H1 (cell line): ENCODE data around the gene ITGB2. TPM values are rescaled to one million over a fixed set of nuclear protein-coding genes. Genes with fewer than 3 reads are reported as not detected.

ENCODE experiments used
- CTCF ChIA-PET: fragments of 300-600 bp; sonication (Branson Sonifier 250); formaldehyde crosslinking; loops from one replicate; lab custom pipeline; 2021; ENCODE audit not compliant: partially characterized antibody; lab: Charles Lee
- POLR2A ChIA-PET: fragments of 300-600 bp; sonication (Branson Sonifier 250); formaldehyde crosslinking; loops from one replicate; lab custom pipeline; 2021; ENCODE audit warnings: inconsistent platforms; ENCODE audit not compliant: partially characterized antibody; lab: Charles Lee
- DNase-seq, 2 experiments: peaks; one replicate each; pipeline versions ENCODE4 v3.0.0 to v3.0.0-alpha.2; 2010 to 2022; ENCODE audit warnings: low spot score in 2 of 2, low read depth in 1 of 2, mixed read lengths in 1 of 2
- FAIRE-seq: peaks from 2 replicates; lab custom pipeline; 2011; peaks lifted over from hg19 to GRCh38; lab: Jason Lieb, UNC
- H2AFZ ChIP-seq: 2 replicates; pipeline ENCODE4 v1.8.1; 2012; ENCODE audit warnings: low read length, inconsistent platforms
- H2AK5ac ChIP-seq: 2 replicates; pipeline ENCODE4 v1.6.1; 2013; ENCODE audit warnings: low read depth, low read length
- H2BK120ac ChIP-seq: replicated peaks from 2 replicates; pipeline ENCODE3; 2013; ENCODE audit warnings: low read depth, low read length, inconsistent platforms
- H2BK12ac ChIP-seq: 2 replicates; pipeline ENCODE4 v1.6.1; 2013; ENCODE audit warnings: low read depth, low read length
- H2BK15ac ChIP-seq: 2 replicates; pipeline ENCODE4 v1.6.1; 2013; ENCODE audit warnings: low read length
- H2BK20ac ChIP-seq: 2 replicates; pipeline ENCODE4 v1.6.1; 2013; ENCODE audit warnings: low read length
- H2BK5ac ChIP-seq: 2 replicates; pipeline ENCODE4 v1.6.1; 2013; ENCODE audit warnings: low read depth, low read length
- H3K14ac ChIP-seq: 2 replicates; pipeline ENCODE4 v1.6.1; 2013; ENCODE audit warnings: inconsistent platforms; ENCODE audit not compliant: insufficient read length
- H3K18ac ChIP-seq: 2 replicates; pipeline ENCODE4 v1.6.1; 2013; ENCODE audit warnings: low read length; ENCODE audit errors: extremely low read depth
- H3K23ac ChIP-seq: 2 replicates; pipeline ENCODE4 v1.6.1; 2013; ENCODE audit warnings: inconsistent platforms; ENCODE audit not compliant: insufficient read length
- H3K23me2 ChIP-seq: 2 replicates; pipeline ENCODE4 v1.6.1; 2013; ENCODE audit warnings: low read depth, low read length
- H3K27ac ChIP-seq: 2 replicates; pipeline ENCODE4 v1.6.1; 2011; ENCODE audit warnings: low read depth, low read length, inconsistent platforms
- H3K27me3 ChIP-seq, 4 experiments: replicated peaks in 1 of 4; 1 replicate in 1 of 4; 2 replicates in 3 of 4; pipeline versions ENCODE4 v1.6.1 to v1.8.1; 2011 to 2013; ENCODE audit warnings: low read length in 3 of 4, mild to moderate bottlenecking in 3 of 4, inconsistent platforms in 2 of 4, mixed read lengths in 2 of 4, moderate library complexity in 1 of 4; ENCODE audit not compliant: control insufficient read depth in 3 of 4, insufficient read depth in 3 of 4; ENCODE audit errors: extremely low read depth in 1 of 4
- H3K36me3 ChIP-seq, 4 experiments: 2 replicates each; pipeline versions ENCODE4 v1.6.1 to v1.8.1; 2011 to 2013; ENCODE audit warnings: mild to moderate bottlenecking in 4 of 4, low read length in 3 of 4, moderate library complexity in 2 of 4, control low read depth in 1 of 4, inconsistent platforms in 1 of 4; ENCODE audit not compliant: insufficient read depth in 4 of 4, control insufficient read depth in 2 of 4
- H3K4ac ChIP-seq: replicated peaks from 2 replicates; pipeline ENCODE3; 2013; ENCODE audit warnings: low read length, low read depth, mixed read lengths, inconsistent platforms; ENCODE audit not compliant: insufficient read length
- H3K4me1 ChIP-seq, 4 experiments: replicated peaks in 1 of 4; 1 replicate in 1 of 4; 2 replicates in 3 of 4; pipeline versions ENCODE4 v1.6.1 to v1.8.1; 2011 to 2013; ENCODE audit warnings: low read length in 3 of 4, inconsistent platforms in 2 of 4, mixed read lengths in 1 of 4; ENCODE audit not compliant: insufficient read depth in 4 of 4, control insufficient read depth in 3 of 4
- H3K4me2 ChIP-seq, 2 experiments: 2 replicates each; pipeline versions ENCODE4 v1.6.1 to v1.8.1; 2011 to 2013; ENCODE audit warnings: low read depth in 2 of 2, low read length in 2 of 2, control low read depth in 1 of 2, inconsistent platforms in 1 of 2, mild to moderate bottlenecking in 1 of 2; ENCODE audit not compliant: insufficient read depth in 1 of 2
- H3K4me3 ChIP-seq, 4 experiments: fragments of 200-600, 300-600 bp in 1 of 4; sonication (generic), shearing (Covaris generic), sonication (Bioruptor Twin) in 1 of 4; 2 replicates each; pipeline versions ENCODE4 v1.5.1 to v1.8.1; 2011 to 2016; ENCODE audit warnings: low read length in 4 of 4, low read depth in 3 of 4, control low read depth in 2 of 4, inconsistent platforms in 2 of 4, mild to moderate bottlenecking in 2 of 4, mixed read lengths in 1 of 4, moderate library complexity in 1 of 4; ENCODE audit not compliant: insufficient read depth in 2 of 4; ENCODE audit errors: extremely low read depth in 1 of 4
- H3K56ac ChIP-seq: replicated peaks from 2 replicates; pipeline ENCODE3; 2013; ENCODE audit warnings: low read depth, mild to moderate bottlenecking, mixed read lengths, low read length, inconsistent platforms; ENCODE audit not compliant: insufficient read length
- H3K79me1 ChIP-seq: 2 replicates; pipeline ENCODE4 v1.6.1; 2013; ENCODE audit warnings: low read depth, low read length, control low read depth
- H3K79me2 ChIP-seq, 2 experiments: 2 replicates each; pipeline versions ENCODE4 v1.6.1 to v1.8.1; 2012 to 2013; ENCODE audit warnings: low read length in 2 of 2, mild to moderate bottlenecking in 2 of 2, inconsistent platforms in 1 of 2; ENCODE audit not compliant: insufficient read depth in 2 of 2, control insufficient read depth in 1 of 2
- H3K9ac ChIP-seq, 4 experiments: replicated peaks in 1 of 4; 1 replicate in 1 of 4; 2 replicates in 3 of 4; pipeline versions ENCODE4 v1.6.1 to v1.8.1; 2011 to 2013; ENCODE audit warnings: low read depth in 3 of 4, low read length in 3 of 4, control low read depth in 2 of 4, mild to moderate bottlenecking in 2 of 4, moderate library complexity in 2 of 4, inconsistent platforms in 1 of 4; ENCODE audit errors: extremely low read depth in 1 of 4
- H3K9me3 ChIP-seq, 2 experiments: 2 replicates each; pipeline versions ENCODE4 v1.6.1 to v1.8.1; 2012 to 2013; ENCODE audit warnings: mild to moderate bottlenecking in 2 of 2, moderate library complexity in 2 of 2, control low read depth in 1 of 2, inconsistent platforms in 1 of 2, low read depth in 1 of 2, low read length in 1 of 2, mixed read lengths in 1 of 2; ENCODE audit not compliant: insufficient read depth in 2 of 2
- H4K20me1 ChIP-seq, 2 experiments: replicated peaks in 1 of 2; 2 replicates each; pipeline versions ENCODE3 to v1.8.1; 2011 to 2013; ENCODE audit warnings: inconsistent platforms in 2 of 2, low read length in 2 of 2, mild to moderate bottlenecking in 1 of 2; ENCODE audit not compliant: insufficient read depth in 2 of 2, control insufficient read depth in 1 of 2
- H4K5ac ChIP-seq: 2 replicates; pipeline ENCODE4 v1.6.1; 2013; ENCODE audit warnings: low read length, low read depth, mixed read lengths, inconsistent platforms; ENCODE audit not compliant: insufficient read length
- H4K8ac ChIP-seq: 2 replicates; pipeline ENCODE4 v1.8.0; 2013; ENCODE audit warnings: mild to moderate bottlenecking, moderate library complexity, low read length, inconsistent platforms; ENCODE audit not compliant: insufficient read depth; ENCODE audit errors: extremely low read depth
- H4K91ac ChIP-seq: replicated peaks from 2 replicates; pipeline ENCODE3; 2013; ENCODE audit warnings: low read length, mixed read lengths, inconsistent platforms; ENCODE audit not compliant: insufficient read length
- ASH2L ChIP-seq: fragments of 200-600, 300-600 bp; sonication (generic); IDR thresholded peaks from one replicate; pipeline ENCODE4 v1.7.1; 2017; ENCODE audit warnings: low read length
- CBX5 ChIP-seq: fragments of 300-800, 300-1000 bp; sonication (generic); IDR thresholded peaks from 2 replicates; pipeline ENCODE4 v1.7.1; 2016; ENCODE audit warnings: antibody characterized with exemption, low read length, low read depth
- CBX8 ChIP-seq: fragments of 300-800, 300-1000 bp; sonication (generic); IDR thresholded peaks from 2 replicates; pipeline ENCODE4 v1.7.1; 2016; ENCODE audit warnings: low read depth, low read length, borderline replicate concordance
- FOSL1 ChIP-seq: IDR thresholded peaks from 2 replicates; pipeline ENCODE4 v1.6.1; 2011; ENCODE audit warnings: mild to moderate bottlenecking, low read depth, low read length, moderate library complexity; ENCODE audit not compliant: insufficient read depth
- GABPA ChIP-seq: IDR thresholded peaks from 2 replicates; pipeline ENCODE4 v1.6.1; 2011; ENCODE audit warnings: mild to moderate bottlenecking, low read length, moderate library complexity, borderline replicate concordance; ENCODE audit not compliant: insufficient read depth
- HDAC2 ChIP-seq, 2 experiments: fragments of 300-600 bp in 1 of 2; sonication (generic) in 1 of 2; IDR thresholded peaks; 2 replicates each; pipeline ENCODE4 v1.6.1; 2011 to 2012; ENCODE audit warnings: low read depth in 2 of 2, low read length in 2 of 2, mild to moderate bottlenecking in 2 of 2, moderate library complexity in 2 of 2, borderline replicate concordance in 1 of 2, inconsistent platforms in 1 of 2
- JUND ChIP-seq: IDR thresholded peaks from 2 replicates; pipeline ENCODE4 v1.6.1; 2011; ENCODE audit warnings: mild to moderate bottlenecking, improper control_type of control experiment, low read length
- NRF1 ChIP-seq: IDR thresholded peaks from 2 replicates; pipeline ENCODE4 v1.6.1; 2011; ENCODE audit warnings: mild to moderate bottlenecking, low read depth, low read length, improper control_type of control experiment
- RBBP5 ChIP-seq: IDR thresholded peaks from 2 replicates; pipeline ENCODE4 v1.7.1; 2012; ENCODE audit warnings: low read depth, mild to moderate bottlenecking, inconsistent platforms, low read length, moderate library complexity, borderline replicate concordance
- SIN3A ChIP-seq, 2 experiments: IDR thresholded peaks in 1 of 2; conservative IDR thresholded peaks in 1 of 2; 2 replicates each; pipeline ENCODE4 v1.6.1; 2011 to 2012; ENCODE audit warnings: low read length in 2 of 2, improper control_type of control experiment in 1 of 2, low read depth in 1 of 2, mild to moderate bottlenecking in 1 of 2
- SUZ12 ChIP-seq: fragments of 200-600 bp; sonication (generic); IDR thresholded peaks from 2 replicates; pipeline ENCODE4 v1.6.1; 2012; ENCODE audit warnings: mild to moderate bottlenecking, inconsistent platforms, low read length, moderate library complexity, mixed read lengths
- TEAD4 ChIP-seq: IDR thresholded peaks from 2 replicates; pipeline ENCODE4 v1.6.1; 2012; ENCODE audit warnings: low read depth, low read length, inconsistent platforms, mixed read lengths
- YY1 ChIP-seq: IDR thresholded peaks from 2 replicates; pipeline ENCODE4 v1.6.1; 2011; ENCODE audit warnings: low read depth, mild to moderate bottlenecking, low read length
- WGBS, 2 experiments: shearing (Covaris generic) in 1 of 2; methylation state at CpG; one replicate each; pipeline versions ENCODE4 v1.1.6 to v1.1.7; 2013 to 2015; ENCODE audit warnings: low lambda C conversion rate in 2 of 2, mixed read lengths in 2 of 2, inconsistent platforms in 1 of 2, low coverage in 1 of 2, missing lambda C conversion rate in 1 of 2; ENCODE audit not compliant: insufficient replicate concordance in 2 of 2, insufficient coverage in 1 of 2, insufficient read length in 1 of 2; ENCODE audit errors: extremely low coverage in 1 of 2, missing lambda C conversion rate in 1 of 2; 5-methylcytosine and 5-hydroxymethylcytosine counted together
- polyA plus RNA-seq, 7 experiments: library from polyadenylated mRNA; depleted of rRNA in 3 of 7; stranded (reverse) in 5 of 7; unstranded in 2 of 7; fragments of >200 nt in 5 of 7; fragments of 200-250 nt in 2 of 7; gene quantifications; 1 replicate in 5 of 7; 2 replicates in 1 of 7; 4 replicates in 1 of 7; pipeline versions ENCODE4 v1.2.1 to v1.2.3, GENCODE V29; 2011 to 2013; ENCODE audit warnings: missing spikeins in 2 of 7, mixed read lengths in 2 of 7
- total RNA-seq: library from RNA; stranded (reverse); fragmentation: NEBNext Ultra II Directional; extraction: Animal tissue kit (Norgen Biotek cat#: 25700); gene quantifications from 2 replicates; pipeline ENCODE4 v1.2.1, GENCODE V29; 2021

The ITGB2 gene
- total and polyA plus RNA-seq, 2 of the 8 experiments (the other 6 are each of a cell fraction or from before 2014, with no cell fraction given), result 0.24 to 0.63 TPM

- Histone ChIP-seq H3K23ac (no peak overlapping the region), H3K36me3 (peaks cover 3 to 20% (median 12%) of the 10 kb centered on the region in 4 experiments; a peak in 5 of 8 replicates), H3K9ac (no peak overlapping the region; a peak in 1 of 7 replicates), H2BK5ac (no peak overlapping the region), H3K14ac (no peak overlapping the region), H3K27me3 (no peaks in the 10 kb centered on the region), H4K5ac (no peak overlapping the region), H3K18ac (no peak overlapping the region), H3K9me3 (no peaks in the 10 kb centered on the region), H3K4me1 (no peaks in the 10 kb centered on the region; a peak in 1 of 7 replicates), H4K20me1 (peaks cover 27 to 64% of the 10 kb centered on the region in 2 experiments), H2BK12ac (no peak overlapping the region), H2BK15ac (no peak overlapping the region), H3K79me1 (peaks cover 24% of the 10 kb centered on the region), H2BK20ac (no peak overlapping the region), H3K23me2 (no peaks in the 10 kb centered on the region), H3K27ac (no peak overlapping the region), H3K79me2 (peaks cover 5 to 73% of the 10 kb centered on the region in 2 experiments; a peak in 3 of 4 replicates), H3K4me2 (no peak overlapping the region), H4K91ac (no peak overlapping the region), H4K8ac (no peak overlapping the region), H3K56ac (no peak overlapping the region), H2AFZ (no peak overlapping the region), H3K4ac (no peak overlapping the region), H3K4me3 (no peak overlapping the region), H2AK5ac (no peak overlapping the region), H2BK120ac (no peak overlapping the region)
- ChIA-PET CTCF (interaction anchor here (0.9 to 5.7 kb wide), 9 partner anchors 23 to 174 kb away, joined by 3 to 29 read pairs (median 3); no protein-coding TSS in a partner anchor), POLR2A (interaction anchor here (0.9 kb wide), 1 partner anchor 14 kb away, joined by 3 read pairs; the partner anchor contains the start of gene SLX9)
- FAIRE-seq, result no peak
- WGBS, 2 experiments, result 91% methylated on average over 17 of the region's 22 CpGs; no CpG with 5 or more reads in 1 of the 2 experiments
- DNase-seq, result no peak
- TF ChIP-seq HDAC2 (IDR thresholded peaks at IDR 0.05; ENCODE audit: borderline replicate concordance in 1 of 2, low read depth in 2 of 2, low read length in 2 of 2) (no peak), SIN3A (conservative IDR thresholded peaks at IDR 0.05 in 1 of 2, IDR thresholded peaks at IDR 0.05 in 1 of 2; ENCODE audit: low read depth in 1 of 2, low read length in 2 of 2) (no peak), GABPA (no peak), TEAD4 (no peak), SUZ12 (no peak), ASH2L (no peak), CBX8 (no peak), FOSL1 (no peak), CBX5 (no peak), JUND (no peak), YY1 (no peak), RBBP5 (no peak), NRF1 (no peak)
Measured at GRCh38 chr21:44954281-44954771, 33.6 kb upstream of the ITGB2 start.
